Keratinocyte (primary cell): ENCODE data around the gene AHNAK.

ENCODE experiments used
- CTCF ChIP-seq, 3 experiments: IDR thresholded peaks in 1 of 3; conservative IDR thresholded peaks in 1 of 3; optimal IDR thresholded peaks in 1 of 3; 2 replicates in 2 of 3; 3 replicates in 1 of 3; pipeline versions ENCODE3 to v1.5.1; 2011; ENCODE audit warnings: low read length in 3 of 3, mild to moderate bottlenecking in 3 of 3, moderate library complexity in 2 of 3, control low read depth in 1 of 3, inconsistent platforms in 1 of 3; ENCODE audit not compliant: insufficient read depth in 2 of 3; ENCODE audit errors: extremely low read depth in 1 of 3
- EZH2 ChIP-seq: IDR thresholded peaks from one replicate; pipeline ENCODE4 v1.6.1; 2012; ENCODE audit warnings: inconsistent platforms, mild to moderate bottlenecking, low read length, moderate library complexity

- TF ChIP-seq CTCF (optimal IDR thresholded peaks at IDR 0.05 in 1 of 3, IDR thresholded peaks at IDR 0.05 in 1 of 3, conservative IDR thresholded peaks at IDR 0.05 in 1 of 3; ENCODE audit: extremely low read depth in 1 of 3, insufficient read depth in 2 of 3, low read length in 3 of 3) (no peak), EZH2 (no peak)
These were observed 8.0 kb downstream of the AHNAK start for GRCh38 chr11:62538470-62539237.
